OCI-LY7 (cell line): ENCODE results near the gene EP400.

Experiments
- CTCF ChIP-seq: fragments of 200-600 bp; sonication (generic); conservative IDR thresholded peaks from 2 replicates; pipeline ENCODE4 v1.5.1; 2014; ENCODE audit warnings: mild to moderate bottlenecking, antibody characterized with exemption, low read length, moderate library complexity, mixed read lengths
- EZH2phosphoT487 ChIP-seq: fragments of 200-600 bp; sonication (generic); IDR thresholded peaks from 2 replicates; pipeline ENCODE4 v1.6.1; 2018; ENCODE audit warnings: low read depth, borderline replicate concordance, mild to moderate bottlenecking, mixed run types, antibody characterized with exemption, low read length, moderate library complexity, mixed read lengths

GRCh38 chr12:131979606-131980005 lies 29.9 kb downstream of the EP400 start:
- TF ChIP-seq EZH2phosphoT487 (no peak), CTCF (no peak)
